PFSK-1 (cell line): ENCODE data around the gene FSCN2.

Experiments
- FOXP2 ChIP-seq: optimal IDR thresholded peaks from 2 replicates; pipeline ENCODE3; 2011; ENCODE audit warnings: borderline replicate concordance, control low read depth, inconsistent platforms; ENCODE audit not compliant: insufficient read depth; ENCODE audit errors: extremely low read length, extremely low read depth
- POLR2AphosphoS5 ChIP-seq: IDR thresholded peaks from 2 replicates; pipeline ENCODE4 v1.6.1; 2012; ENCODE audit warnings: low read depth, mild to moderate bottlenecking, control low read depth, low read length, moderate library complexity
- SIN3A ChIP-seq: IDR thresholded peaks from 2 replicates; pipeline ENCODE4 v1.6.1; 2012; ENCODE audit warnings: mild to moderate bottlenecking, low read length, moderate library complexity, borderline replicate concordance; ENCODE audit not compliant: insufficient read depth
- TAF1 ChIP-seq: IDR thresholded peaks from 2 replicates; pipeline ENCODE4 v1.6.1; 2012; ENCODE audit warnings: low read length, control low read depth, borderline replicate concordance; ENCODE audit not compliant: insufficient read depth
- TF ChIP-seq, protein P1 (sequence below), 2 experiments: IDR thresholded peaks; 2 replicates each; pipeline versions ENCODE4 v1.6.1 to v1.8.0; 2011 to 2012; ENCODE audit warnings: low read depth in 2 of 2, low read length in 2 of 2, control low read depth in 1 of 2, inconsistent platforms in 1 of 2, mild to moderate bottlenecking in 1 of 2, moderate library complexity in 1 of 2; ENCODE audit not compliant: insufficient read depth in 1 of 2

- TF ChIP-seq POLR2AphosphoS5 (no peak), TAF1 (no peak), SIN3A (no peak), FOXP2 (no peak)
- TF ChIP-seq, protein P1, sequence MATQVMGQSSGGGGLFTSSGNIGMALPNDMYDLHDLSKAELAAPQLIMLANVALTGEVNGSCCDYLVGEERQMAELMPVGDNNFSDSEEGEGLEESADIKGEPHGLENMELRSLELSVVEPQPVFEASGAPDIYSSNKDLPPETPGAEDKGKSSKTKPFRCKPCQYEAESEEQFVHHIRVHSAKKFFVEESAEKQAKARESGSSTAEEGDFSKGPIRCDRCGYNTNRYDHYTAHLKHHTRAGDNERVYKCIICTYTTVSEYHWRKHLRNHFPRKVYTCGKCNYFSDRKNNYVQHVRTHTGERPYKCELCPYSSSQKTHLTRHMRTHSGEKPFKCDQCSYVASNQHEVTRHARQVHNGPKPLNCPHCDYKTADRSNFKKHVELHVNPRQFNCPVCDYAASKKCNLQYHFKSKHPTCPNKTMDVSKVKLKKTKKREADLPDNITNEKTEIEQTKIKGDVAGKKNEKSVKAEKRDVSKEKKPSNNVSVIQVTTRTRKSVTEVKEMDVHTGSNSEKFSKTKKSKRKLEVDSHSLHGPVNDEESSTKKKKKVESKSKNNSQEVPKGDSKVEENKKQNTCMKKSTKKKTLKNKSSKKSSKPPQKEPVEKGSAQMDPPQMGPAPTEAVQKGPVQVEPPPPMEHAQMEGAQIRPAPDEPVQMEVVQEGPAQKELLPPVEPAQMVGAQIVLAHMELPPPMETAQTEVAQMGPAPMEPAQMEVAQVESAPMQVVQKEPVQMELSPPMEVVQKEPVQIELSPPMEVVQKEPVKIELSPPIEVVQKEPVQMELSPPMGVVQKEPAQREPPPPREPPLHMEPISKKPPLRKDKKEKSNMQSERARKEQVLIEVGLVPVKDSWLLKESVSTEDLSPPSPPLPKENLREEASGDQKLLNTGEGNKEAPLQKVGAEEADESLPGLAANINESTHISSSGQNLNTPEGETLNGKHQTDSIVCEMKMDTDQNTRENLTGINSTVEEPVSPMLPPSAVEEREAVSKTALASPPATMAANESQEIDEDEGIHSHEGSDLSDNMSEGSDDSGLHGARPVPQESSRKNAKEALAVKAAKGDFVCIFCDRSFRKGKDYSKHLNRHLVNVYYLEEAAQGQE (IDR thresholded peaks at IDR 0.05; ENCODE audit: insufficient read depth in 1 of 2, low read depth in 2 of 2, low read length in 2 of 2), result no peak
Measured at GRCh38 chr17:81575836-81576235, 47.7 kb downstream of the FSCN2 start.
